ENCODE measurements around the gene TNFAIP1. TPM values are rescaled to one million over a fixed set of nuclear protein-coding genes. Genes with fewer than 3 reads are reported as not detected.

Gene TNFAIP1
- polyA plus RNA-seq, 2 of the 4 experiments (the other 2 are of a cell fraction), result 38.8 to 68.3 TPM

- no peak for ATAC-seq
- FAIRE-seq, result no peak
- Histone ChIP-seq H3K9me3 (no peaks in the 10 kb centered on the region), H3K4me2 (no peak overlapping the region), H3K4me1 (no peaks in the 10 kb centered on the region), H3K4me3 (no peak overlapping the region), H3K27ac (0 out of 6 replicates have a peak overlapping the region, but pooled peaks of 1 of the 2 experiments have one; percentile 16)
- DNase-seq (ENCODE audit: low read depth in 1 of 2, low spot score in 1 of 2), result no peak
- ChIA-PET POLR2A (interaction anchor here (3.0 to 3.3 kb wide), 2 partner anchors 9 to 12 kb away, joined by 26 to 37 read pairs; partner anchors contain the start of genes IFT20, POLDIP2 and TNFAIP1), CTCF (interaction anchor here (0.7 to 4.8 kb wide), 13 partner anchors 9 to 467 kb away, joined by 3 to 41 read pairs (median 5); partner anchors contain the start of genes IFT20, POLDIP2 and TNFAIP1)
- no peak for TF ChIP-seq KDM1A (IDR thresholded peaks at IDR 0.05; ENCODE audit: low read depth)
- no peak for TF ChIP-seq PHF8 (IDR thresholded peaks at IDR 0.05; ENCODE audit: borderline replicate concordance, low read depth)
- no peak for TF ChIP-seq RFX5 (IDR thresholded peaks at IDR 0.05)
- TF ChIP-seq NR3C1 (IDR thresholded peaks at IDR 0.05), result no peak
- no peak for TF ChIP-seq RCOR1 (IDR thresholded peaks at IDR 0.05; ENCODE audit: low read depth, low read length)
- TF ChIP-seq BHLHE40 (IDR thresholded peaks at IDR 0.05; ENCODE audit: low read depth, low read length), result no peak
- TF ChIP-seq, protein P1, sequence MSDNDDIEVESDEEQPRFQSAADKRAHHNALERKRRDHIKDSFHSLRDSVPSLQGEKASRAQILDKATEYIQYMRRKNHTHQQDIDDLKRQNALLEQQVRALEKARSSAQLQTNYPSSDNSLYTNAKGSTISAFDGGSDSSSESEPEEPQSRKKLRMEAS (IDR thresholded peaks at IDR 0.05), result no peak
- no peak for TF ChIP-seq RARB (CRISPR knock-in tag; IDR thresholded peaks at IDR 0.05)
- TF ChIP-seq EP300 (IDR thresholded peaks at IDR 0.05), result no peak
- TF ChIP-seq JUN (IDR thresholded peaks at IDR 0.05), result no peak
- no peak for TF ChIP-seq CEBPB (IDR thresholded peaks at IDR 0.05)
- TF ChIP-seq, protein P2, sequence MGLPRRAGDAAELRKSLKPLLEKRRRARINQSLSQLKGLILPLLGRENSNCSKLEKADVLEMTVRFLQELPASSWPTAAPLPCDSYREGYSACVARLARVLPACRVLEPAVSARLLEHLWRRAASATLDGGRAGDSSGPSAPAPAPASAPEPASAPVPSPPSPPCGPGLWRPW (IDR thresholded peaks at IDR 0.05), result no peak
- no peak for TF ChIP-seq HOXB5 (CRISPR knock-in tag; IDR thresholded peaks at IDR 0.05)
- no peak for TF ChIP-seq FOSB (CRISPR knock-in tag; IDR thresholded peaks at IDR 0.05)
- no peak for TF ChIP-seq HDAC2 (IDR thresholded peaks at IDR 0.05)
- 86% methylated on average over 8 of the region's 8 CpGs for WGBS (ENCODE audit: missing lambda C conversion rate)
These were observed 11.8 kb downstream of the TNFAIP1 start for GRCh38 chr17:28347261-28347891.

- WGBS (ENCODE audit: missing lambda C conversion rate), result 72% methylated on average over 3 of the region's 3 CpGs
- FAIRE-seq (no peak), ATAC-seq (peak in 1 of 2 experiments; percentile 5; a peak in 1 of 6 replicates), DNase-seq (ENCODE audit: low read depth in 1 of 2, low spot score in 1 of 2) (no peak)
- no peak overlapping the region for H3K4me3 ChIP-seq
- H3K27ac ChIP-seq, result no peak overlapping the region
- H3K4me1 ChIP-seq, result no peaks in the 10 kb centered on the region
- no peak overlapping the region for H3K4me2 ChIP-seq
- TF ChIP-seq HOXA7 (CRISPR knock-in tag; IDR thresholded peaks at IDR 0.05) (no peak), FOSL2 (IDR thresholded peaks at IDR 0.05) (no peak), FOSL2 (CRISPR knock-in tag; IDR thresholded peaks at IDR 0.05) (no peak), HEYL (CRISPR knock-in tag; IDR thresholded peaks at IDR 0.05) (no peak), TFCP2L1 (CRISPR knock-in tag; IDR thresholded peaks at IDR 0.05) (no peak), JUNB (IDR thresholded peaks at IDR 0.05) (no peak), REST (IDR thresholded peaks at IDR 0.05) (no peak), HDAC2 (IDR thresholded peaks at IDR 0.05) (no peak)
- TF ChIP-seq, protein P2 (IDR thresholded peaks at IDR 0.05), result no peak
- POLR2A ChIA-PET, result interaction anchor here (1.3 kb wide), 1 partner anchor 8 kb away, joined by 12 read pairs; the partner anchor contains the start of gene POLDIP2
- no peaks in the 10 kb centered on the region for H3K9me3 ChIP-seq
- CTCF ChIA-PET, result interaction anchor here (1.0 to 4.8 kb wide), 4 partner anchors 12 to 117 kb away, joined by 3 to 41 read pairs (median 4); partner anchors contain the start of genes IFT20 and TNFAIP1
These were observed 13.4 kb downstream of the TNFAIP1 start for GRCh38 chr17:28348979-28349378.
